G401.6 (cell line): ENCODE measurements around the gene ANKRD33.

Experiments
- FAIRE-seq: peaks from 2 replicates; lab custom pipeline; 2012; peaks lifted over from hg19 to GRCh38; lab: Jason Lieb, UNC

ANKRD33 gene

DNA sequence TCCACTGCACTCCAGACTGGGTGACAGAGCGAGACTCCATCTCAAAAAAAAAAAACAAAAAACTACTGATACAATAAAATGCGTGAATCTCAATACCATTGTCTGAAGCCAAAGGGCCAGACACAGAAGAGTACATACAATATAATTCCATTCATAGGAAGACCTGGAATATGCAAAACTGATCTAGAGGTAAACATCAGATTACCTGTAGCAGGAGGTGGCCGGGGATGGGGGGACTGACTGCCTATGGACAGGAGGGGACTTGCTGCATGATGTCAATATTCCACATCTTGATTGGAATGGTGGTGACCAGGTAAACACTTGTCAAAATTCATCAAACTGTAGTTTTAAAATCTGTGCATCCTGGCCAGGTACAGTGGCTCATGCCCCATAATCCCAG, 26.9 kb upstream of the ANKRD33 start:
- no peak for FAIRE-seq

DNA sequence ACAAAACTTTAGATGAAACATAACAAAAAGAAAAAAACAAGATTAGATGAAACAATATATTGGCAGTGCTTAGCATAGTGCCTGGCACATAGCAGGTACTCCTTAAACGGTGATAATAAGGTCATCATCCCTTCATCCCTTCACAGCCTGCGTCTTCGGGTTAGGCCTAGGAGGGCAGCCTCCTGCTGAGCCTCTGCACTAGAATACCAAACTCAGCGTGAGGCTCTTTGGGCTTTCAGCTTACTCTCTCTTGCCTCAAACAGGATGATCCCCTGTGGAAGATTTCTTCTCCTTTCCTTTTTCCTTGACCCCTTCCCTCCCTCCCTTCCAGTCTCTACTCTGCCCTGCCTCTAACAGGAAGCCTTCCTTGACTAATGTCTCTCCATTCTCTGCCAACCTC, 25.0 kb upstream of the ANKRD33 start:
- no peak for FAIRE-seq

DNA sequence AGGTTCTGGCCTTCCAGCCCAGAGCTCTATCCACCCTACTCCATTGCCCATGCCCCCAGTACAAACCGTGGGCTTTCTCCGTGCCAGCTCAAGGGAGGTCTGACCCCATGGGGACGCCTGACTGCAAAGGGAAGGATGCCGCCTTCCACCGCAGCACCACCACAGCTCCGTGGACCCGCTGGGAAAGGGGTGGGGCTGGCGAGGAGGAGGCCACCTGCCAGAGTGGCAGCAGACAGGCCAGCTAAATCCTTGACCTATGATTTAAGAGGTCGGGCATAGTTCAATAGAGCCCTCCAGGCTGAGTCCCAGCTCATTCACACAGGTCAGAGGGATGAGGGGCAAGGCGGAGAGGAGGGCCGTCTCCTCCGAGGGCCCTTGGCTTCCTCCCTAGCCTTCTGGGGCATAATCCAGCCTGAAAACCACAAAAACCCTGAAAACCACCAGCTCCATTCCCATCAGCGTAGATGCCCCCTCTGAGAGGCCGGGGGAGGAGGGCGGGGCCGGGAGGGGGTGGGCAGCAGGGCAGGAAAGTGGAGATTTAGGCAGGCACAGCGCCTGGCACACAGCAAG, 24.5 kb upstream of the ANKRD33 start:
- peak; percentile 51 for FAIRE-seq

DNA sequence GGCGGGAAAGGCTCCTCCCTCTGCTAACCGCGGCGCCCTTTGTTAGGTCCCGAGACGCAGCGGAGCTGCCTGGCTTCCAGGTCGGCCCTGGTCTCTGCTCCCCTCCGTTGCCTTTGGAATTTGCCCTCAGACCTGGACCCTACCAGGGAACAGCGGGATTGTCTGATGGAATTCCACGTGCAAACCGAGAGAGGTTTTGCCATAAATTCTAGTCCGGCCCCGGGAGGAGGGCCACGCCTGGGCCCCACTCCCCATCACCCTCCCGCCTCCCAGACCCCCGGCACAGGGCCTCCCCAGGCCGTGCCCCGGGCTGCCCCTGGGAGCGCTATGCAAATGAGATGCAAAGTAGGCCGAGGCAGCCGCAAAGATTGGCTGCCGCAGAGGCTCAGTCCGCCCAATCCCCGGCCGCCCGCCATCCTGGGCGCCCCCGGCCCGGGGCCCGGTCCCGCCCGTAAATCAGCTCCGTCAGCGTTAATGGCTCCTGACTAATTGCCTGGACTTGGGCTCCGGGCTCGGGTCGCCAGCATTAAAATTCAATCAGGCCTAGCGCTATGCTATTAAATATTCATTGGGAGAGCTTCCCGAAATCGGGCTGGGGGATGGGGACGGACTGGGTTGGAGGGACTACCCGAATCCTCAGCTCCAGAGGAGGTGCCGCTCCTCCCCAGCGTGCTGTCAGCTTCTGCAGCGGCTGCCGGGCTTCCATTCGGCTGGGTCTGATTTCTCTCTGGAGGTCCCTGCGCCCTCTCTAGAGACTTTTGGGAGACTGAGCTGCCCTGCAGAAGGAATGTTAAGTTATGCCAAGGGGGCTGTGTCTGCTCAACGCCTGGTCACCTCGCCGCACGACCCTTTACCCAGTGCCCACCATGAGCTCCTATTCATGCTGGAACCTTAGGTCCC, 23.7 kb upstream of the ANKRD33 start:
- peak; percentile 97 for FAIRE-seq

DNA sequence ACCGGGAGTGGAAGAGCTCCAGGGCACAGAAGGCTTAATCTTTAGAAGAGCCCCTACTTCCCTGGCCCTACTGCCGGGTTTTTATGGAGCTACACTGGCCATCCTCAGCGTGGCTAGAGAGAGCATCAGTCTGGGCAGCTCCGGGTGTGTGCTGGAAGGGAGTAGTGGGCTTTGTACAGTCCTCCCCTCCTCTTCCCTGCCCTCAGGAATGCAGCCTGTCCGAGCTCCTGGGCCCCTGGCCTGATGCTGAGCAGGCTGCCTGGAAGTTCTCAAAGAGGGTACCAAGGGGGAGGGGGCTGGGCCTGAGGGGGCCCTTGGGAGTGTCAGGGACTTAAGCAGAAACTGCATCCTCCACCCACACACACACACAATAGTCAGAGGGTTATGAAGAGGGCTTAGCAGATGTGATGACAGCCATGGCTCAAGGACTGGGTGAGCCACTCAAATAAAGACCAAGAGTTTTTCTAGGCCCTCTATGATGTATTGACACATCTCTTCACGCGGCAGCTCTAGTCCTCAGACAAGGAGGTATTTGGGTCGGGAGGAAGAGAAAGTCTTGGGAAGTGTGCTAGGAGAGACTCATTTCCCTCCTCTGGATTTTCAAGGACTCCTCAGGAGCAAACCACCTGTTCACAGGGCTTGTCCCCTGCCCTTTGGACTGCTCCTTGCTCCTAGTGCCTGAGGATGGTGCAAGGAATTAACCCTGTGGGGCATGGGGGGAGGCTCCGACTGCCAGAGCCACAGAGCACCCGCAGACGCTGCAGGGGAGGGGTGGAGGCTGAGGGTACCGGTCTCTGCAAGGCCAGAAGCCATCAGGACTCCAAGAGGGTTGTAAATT, 22.9 kb upstream of the ANKRD33 start:
- FAIRE-seq, result peak; percentile 88

DNA sequence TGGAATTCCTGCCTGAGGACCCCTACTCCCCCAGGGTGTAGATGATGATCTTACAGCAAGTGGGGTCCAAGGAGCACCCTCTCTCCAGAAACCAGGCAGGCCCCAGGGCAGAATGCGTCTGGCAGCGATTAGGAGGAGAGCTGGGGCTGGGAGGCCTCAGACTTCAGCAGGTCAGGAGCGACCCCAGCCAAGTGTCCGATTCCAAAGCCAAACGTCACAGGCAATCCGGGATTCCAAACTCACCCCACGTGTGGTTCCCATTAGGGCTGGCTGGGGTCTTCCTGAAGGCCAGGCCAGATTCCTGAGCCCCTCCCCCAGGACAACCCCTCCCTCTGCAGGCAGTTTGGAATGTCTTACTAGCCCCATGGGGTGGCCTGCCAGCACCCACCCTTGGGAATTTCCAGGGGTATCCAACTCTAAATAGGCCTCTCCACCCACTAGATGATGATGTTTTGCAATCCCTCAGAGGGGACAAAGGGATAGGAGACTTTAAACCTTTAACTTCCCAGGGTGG, 22.1 kb upstream of the ANKRD33 start:
- FAIRE-seq, result peak; percentile 66

DNA sequence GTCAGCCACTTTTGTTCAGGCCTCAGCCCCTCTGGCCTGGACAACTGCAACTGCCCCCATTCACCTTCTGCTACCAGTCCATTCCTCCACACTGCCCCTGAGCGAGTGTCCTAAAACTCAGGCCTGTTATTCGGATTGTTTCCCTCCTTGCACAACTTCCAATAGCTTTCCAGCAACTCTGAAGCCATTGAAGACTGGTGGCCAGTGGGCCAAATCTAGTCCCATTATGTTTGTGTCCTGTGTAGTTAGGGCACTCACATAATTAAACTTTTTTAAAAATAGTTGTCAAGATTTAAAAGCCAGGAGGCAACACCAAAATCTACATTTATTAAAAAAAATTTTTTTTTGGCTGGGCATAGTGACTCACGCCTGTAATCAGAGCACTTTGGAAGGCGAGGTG, 21.6 kb upstream of the ANKRD33 start:
- no peak for FAIRE-seq

DNA sequence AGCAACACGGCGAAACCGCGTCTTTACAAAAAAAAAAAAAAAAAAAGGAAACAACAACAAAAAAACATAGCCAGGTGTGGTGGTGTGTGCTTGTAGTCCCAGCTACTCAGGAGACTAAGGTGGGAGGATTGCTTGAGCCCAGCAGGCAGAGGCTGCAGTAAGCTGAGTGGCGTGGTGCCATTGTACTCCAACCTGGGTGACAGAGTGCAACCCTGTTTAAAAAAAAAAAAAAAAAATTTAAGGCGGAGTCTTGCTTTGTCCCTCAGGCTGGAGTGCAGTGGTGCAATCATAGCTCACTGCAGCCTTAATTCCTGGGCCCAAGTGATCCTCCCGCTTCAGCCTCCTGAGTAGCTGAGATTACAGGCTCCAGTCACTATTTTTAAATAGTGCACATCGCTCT, 21.1 kb upstream of the ANKRD33 start:
- FAIRE-seq, result peak; percentile 52

DNA sequence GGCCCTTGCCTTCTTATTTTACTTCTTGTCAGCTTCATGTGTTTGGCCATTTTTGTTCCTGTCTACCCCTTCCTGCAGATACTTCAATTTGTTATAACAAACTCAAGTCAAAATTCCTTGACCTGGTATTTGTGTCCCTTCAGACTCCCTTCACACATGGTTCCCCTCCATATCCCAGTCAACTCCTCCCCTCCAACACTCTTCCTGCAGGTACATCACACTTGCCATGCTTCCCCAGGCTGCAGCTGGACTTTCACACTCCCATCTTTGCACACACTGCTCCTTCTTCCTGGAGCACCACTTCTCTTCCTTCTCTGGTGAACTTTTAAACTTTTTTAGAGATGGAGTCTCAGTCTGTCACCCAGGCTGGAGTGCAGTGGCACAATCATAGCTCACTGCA, 20.5 kb upstream of the ANKRD33 start:
- FAIRE-seq, result no peak

DNA sequence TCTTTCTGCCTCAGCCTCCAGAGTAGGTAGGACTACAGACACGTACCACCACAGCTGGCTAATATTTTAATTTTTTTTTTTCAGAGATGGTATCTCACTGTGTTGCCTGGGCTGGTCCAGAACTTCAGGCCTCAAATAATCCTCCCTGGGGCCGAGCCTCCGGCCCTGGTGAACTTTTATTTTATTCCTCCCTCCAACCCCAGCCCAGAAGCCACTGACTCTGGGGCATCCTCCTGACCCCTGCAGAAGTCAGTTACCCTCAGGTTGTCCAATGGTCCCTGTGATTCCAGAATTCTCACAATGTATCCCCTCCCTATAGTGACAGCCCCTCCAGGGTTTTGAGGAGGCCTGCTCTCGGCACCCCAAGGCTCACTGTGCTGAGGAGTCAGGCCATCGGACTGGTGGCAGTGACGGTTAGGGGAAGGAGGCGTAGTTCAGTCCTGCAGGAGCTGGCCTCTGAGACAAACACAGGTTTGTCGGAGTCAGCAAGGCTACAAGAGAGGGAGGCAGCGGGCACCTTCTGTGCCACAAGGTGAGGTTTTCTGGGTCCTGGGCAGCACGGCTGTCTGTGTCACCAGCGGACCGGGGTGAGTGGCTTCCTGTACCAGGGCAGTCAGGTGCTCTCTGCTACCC, 20.0 kb upstream of the ANKRD33 start:
- no peak for FAIRE-seq

DNA sequence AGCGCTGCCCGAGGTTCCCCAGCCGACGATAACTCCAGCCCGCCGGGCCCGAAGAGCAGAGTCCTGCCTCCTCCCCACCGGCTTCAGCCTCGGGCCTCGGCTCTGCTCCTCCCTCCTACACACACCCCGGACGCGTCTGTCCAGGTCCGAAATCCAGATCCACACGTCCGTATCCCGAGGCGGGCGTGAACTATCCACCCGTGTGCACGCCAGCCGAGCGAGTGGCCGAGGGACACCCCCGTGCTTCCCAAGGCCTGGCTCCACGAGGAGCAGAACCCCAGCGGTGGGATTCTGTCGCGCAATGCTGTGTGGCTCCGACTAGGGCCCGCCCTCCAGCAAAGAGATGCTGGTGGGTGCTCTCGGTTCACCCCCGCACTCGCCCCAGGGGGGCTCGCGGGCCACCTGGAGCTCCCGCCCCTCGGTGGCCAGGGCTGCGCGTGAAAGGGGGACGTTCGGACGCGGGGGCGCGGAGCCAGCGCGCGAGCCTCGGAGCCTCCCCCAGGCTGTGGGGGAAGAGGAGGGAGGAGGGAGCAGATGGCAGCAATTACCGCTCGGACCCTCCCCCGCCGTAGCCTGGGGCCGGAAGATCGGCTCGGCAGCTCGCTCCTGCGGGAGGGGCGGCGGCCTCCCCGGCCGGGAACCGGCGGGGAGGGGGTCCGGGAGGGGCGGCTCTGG, 18.9 kb upstream of the ANKRD33 start:
- no peak for FAIRE-seq

DNA sequence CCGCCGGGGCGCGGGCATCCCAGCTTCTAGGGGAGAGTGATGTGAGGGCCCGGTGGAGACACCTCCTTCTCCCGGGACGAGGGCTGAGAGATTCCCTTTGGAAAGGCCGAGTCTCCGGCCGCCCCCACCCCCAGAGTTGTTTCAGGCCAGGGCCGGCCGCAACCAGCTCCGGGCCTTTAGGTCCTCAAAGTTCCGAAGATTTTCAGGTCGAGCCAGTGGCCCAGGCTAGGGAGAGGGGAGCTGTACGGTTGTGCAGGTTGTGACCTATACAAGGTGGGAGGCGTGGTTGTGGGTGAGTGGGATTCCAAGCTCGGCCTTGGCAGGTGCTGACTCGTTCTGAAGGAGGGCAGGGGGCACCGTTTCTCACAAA, 18.4 kb upstream of the ANKRD33 start:
- FAIRE-seq, result no peak

DNA sequence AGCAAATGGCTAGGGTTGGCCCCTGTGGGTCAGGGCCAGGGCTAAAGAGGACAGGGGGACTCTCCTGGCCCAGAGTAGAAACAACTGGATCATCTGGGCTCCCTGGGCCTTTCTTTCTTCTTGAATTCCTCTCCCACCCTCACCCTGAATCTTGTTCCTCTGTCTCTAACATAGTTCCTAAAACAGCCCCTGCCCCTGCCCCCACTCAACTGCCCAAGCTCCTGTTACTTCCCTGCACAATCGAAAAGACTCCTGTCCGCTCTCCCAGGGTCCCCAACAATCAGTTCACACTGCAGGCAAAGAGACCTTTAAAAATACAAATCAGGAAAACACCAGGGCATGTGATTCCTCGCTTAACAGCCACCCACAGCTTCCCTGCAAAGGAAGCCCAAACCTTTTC, 18.0 kb upstream of the ANKRD33 start:
- FAIRE-seq, result peak; percentile 39

DNA sequence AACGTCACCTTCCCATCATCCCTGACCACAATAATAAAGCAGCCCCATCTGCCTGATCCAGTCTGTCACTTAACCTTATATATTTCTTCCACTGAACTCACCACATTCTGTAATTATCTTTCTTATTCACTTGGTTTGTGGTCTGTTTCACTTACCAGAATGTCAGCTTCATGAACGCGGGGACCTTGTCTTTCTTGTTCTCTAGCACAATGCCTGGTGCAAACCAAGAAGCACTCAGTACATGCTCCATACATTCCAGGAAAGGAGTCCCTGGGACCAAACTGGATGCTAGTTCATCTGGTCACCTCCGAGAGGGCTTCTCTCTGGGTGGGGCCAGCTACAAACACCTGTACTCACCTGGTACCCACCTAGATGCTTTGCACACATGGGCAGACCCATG, 17.4 kb upstream of the ANKRD33 start:
- FAIRE-seq, result no peak

DNA sequence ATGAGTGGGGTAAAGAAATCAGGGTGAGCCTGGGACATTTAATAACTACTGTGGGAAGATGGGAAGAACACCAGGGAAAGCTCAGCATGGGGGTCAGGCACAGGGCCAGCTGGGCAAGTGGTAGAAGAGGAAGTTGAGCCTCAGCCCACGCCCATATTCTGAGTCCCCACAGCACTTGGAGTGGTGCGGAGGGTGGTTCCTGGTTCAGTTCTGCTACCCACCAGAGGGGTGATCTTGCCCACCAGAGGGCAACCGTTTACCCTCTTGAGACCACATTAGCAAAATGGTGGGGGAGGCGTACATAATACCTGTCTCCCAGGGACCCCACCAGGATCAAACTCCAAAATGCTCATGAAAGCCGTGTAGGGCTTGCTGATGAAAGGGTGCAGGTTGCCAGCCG, 16.8 kb upstream of the ANKRD33 start:
- no peak for FAIRE-seq

DNA sequence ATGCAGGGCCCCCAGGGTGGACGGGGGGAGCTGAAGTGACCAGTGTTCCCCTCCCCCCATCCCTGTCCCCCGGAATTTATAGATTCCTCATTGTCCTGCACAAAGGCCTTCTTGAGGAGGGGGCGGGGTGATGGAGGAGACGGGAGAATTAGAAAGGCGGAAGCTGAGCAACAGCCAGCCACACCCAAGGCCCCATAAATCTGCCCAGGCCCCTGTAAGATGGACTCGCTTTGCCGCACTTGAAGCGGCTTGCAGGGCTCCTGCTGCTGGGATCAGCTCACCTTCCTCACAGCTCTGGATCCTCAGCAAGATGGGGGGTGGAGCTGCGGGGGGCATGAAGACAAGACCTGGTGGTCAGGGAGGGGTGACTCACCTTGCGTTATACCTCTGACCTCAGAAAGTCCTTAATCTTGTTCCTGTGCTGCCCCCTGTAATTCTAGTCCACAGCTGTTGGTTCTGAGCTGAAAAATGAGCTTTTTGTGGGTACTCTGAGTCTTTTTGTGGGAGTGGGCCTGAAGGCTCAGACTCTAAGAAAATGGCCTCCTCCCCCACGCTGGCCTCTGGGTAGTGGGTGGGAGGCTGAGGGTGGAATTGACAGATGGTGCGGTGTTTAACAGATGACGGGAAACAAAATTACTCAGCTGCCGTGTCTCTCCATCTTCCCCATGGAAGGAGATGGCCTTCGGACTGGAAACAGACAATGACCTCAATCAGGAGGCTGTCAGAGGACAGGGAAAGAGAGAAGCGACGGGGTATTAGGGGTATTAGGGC, 15.8 kb upstream of the ANKRD33 start:
- FAIRE-seq, result no peak

DNA sequence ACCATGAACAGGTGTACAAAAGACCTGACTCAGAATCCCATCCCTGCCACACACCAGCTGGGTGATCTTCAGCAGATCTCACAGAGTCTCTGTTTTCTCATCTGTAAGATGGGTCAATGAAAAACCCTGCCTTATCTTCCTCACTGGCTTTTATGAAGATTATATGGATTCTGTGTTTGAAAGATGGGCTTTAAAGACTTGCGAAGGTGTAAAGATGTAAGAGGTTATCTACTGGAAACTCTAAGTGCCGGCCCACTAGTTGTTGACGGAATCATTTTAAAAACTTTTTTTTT, 15.3 kb upstream of the ANKRD33 start:
- FAIRE-seq, result no peak

DNA sequence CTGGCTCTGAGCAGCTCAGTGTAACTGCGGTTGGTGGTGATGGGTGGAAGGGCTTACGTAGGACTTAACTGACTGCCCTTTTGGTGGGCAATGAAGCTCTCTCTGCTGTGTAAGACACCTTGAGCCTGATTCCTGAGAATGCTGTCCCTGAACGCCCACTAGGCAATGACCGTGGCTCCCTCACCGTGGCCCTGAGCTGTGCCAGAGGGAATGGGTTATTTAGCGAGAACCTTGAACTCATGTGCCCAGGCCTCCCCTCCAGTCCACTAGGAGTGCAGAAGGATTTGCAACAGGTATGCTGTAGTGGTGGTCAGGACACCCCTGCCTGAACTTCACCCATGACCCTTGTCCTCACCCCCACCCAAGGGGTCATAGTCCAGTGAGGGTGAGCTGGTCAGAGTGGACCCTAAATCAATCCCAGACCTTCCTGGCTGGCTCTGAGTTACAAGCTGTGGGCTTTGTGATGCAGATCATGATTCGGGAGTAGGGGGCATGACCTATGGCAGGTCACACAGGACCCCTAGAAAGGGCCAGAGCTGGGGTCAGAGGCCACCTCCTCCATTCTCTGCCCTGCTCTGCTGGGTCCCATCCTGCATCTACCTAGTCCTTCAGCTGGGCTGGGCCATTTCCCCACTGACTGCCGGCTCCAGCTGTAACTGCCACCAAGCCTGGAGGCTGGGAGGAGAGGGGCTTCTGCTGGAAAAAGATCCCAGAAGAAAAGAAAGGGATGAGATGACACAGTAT, 14.5 kb upstream of the ANKRD33 start:
- FAIRE-seq, result no peak

DNA sequence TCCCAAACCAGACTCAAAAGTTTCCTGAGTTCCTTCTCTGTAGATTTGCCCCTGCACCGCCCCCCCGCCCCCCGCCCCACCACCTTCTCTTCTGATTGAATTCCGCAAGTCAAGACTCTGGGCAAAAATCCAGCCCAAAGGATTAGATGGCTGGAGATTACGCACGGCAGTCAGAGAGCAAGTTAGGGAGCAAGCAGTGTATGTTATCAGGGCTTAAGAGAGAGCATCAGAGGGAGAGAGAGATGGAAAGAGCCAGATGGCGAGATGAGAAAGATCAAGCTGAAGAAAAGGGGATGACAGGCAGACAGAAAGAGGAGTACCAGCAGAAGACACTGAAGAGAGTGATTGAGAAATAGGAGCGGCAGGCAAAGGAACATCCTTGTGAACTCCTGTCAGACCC, 13.9 kb upstream of the ANKRD33 start:
- FAIRE-seq, result no peak

DNA sequence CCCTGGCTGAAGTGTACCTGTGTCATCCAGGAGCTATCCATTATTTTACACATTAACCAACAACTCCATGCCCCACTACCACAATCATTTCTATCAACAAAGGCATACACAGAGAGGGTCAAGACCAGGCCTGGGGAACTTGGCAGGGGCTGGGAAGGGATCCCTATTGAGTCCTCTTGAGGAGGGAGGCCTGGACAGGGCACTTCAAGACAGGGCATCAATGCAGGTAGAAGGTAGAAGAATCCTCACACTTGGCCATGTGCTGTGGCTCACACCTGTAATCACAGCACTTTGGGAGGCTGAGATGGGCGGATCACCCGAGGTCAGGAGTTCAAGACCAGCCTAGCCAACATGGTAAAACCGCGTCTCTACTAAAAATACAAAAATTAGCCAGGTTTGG, 13.4 kb upstream of the ANKRD33 start:
- no peak for FAIRE-seq

DNA sequence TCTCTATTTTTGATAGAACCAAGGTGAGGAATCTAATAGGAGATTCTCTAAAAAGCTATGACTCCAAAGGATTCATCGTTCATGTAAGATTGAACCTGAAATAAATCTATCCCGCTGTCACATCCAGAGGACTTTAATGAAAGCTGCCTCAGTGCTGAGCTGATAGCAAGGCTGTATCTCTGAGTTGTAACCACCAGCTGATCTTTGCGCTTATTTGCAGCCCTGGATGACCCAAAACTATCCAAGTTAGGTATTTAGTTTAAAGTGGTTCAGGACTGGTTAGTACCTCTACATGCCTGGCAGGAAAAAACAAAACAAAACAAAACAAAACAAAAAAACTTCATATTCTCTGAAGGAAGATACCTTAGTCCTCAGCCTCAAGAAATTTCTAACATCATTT, 8.8 kb upstream of the ANKRD33 start:
- no peak for FAIRE-seq
